Endothelial cell of umbilical vein (primary cell): ENCODE results near the gene VPS51. TPM values are rescaled to one million over a fixed set of nuclear protein-coding genes. Genes with fewer than 3 reads are reported as not detected.

Experiments used
- BruUV-seq: library from RNA; stranded (reverse); fragments of 400-500 nt; replicated peaks from 2 replicates; lab custom pipeline; 2021; lab: Mats Ljungman, UMichigan
- CTCF ChIA-PET: fragments of 300-600, 350-600 bp; sonication (Branson Sonifier 250); formaldehyde crosslinking; loops from one replicate; lab custom pipeline; 2021; ENCODE audit warnings: antibody characterized with exemption, inconsistent platforms; lab: Charles Lee
- POLR2A ChIA-PET: fragments of 300-600, 350-600 bp; sonication (Branson Sonifier 250); formaldehyde crosslinking; loops from one replicate; lab custom pipeline; 2021; ENCODE audit warnings: antibody characterized with exemption, inconsistent platforms; lab: Charles Lee
- DNase-seq: peaks from one replicate; pipeline ENCODE4 v3.0.0-alpha.2; 2011; ENCODE audit warnings: low read depth, low spot score
- FAIRE-seq: peaks from 2 replicates; lab custom pipeline; 2011; peaks lifted over from hg19 to GRCh38; lab: Jason Lieb, UNC
- H2AFZ ChIP-seq: 2 replicates; pipeline ENCODE4 v1.6.0; 2012; ENCODE audit warnings: low read depth, low read length, control low read depth, inconsistent platforms
- H3K27ac ChIP-seq: 2 replicates; pipeline ENCODE4 v1.5.1; 2011; ENCODE audit warnings: low read depth, mild to moderate bottlenecking, control low read depth, low read length, moderate library complexity; ENCODE audit not compliant: insufficient read depth
- H3K27me3 ChIP-seq, 2 experiments: 2 replicates each; pipeline versions ENCODE4 v1.6.0 to v1.6.1; 2011; ENCODE audit warnings: low read length in 2 of 2, mixed read lengths in 1 of 2; ENCODE audit not compliant: control insufficient read depth in 2 of 2, insufficient read depth in 2 of 2
- H3K36me3 ChIP-seq, 2 experiments: 2 replicates in 1 of 2; 3 replicates in 1 of 2; pipeline ENCODE4 v1.5.1; 2011; ENCODE audit warnings: low read length in 2 of 2, mild to moderate bottlenecking in 1 of 2, moderate library complexity in 1 of 2; ENCODE audit not compliant: control insufficient read depth in 2 of 2, insufficient read depth in 2 of 2; ENCODE audit errors: extremely low read depth in 1 of 2
- H3K4me1 ChIP-seq: 3 replicates; pipeline ENCODE4 v1.5.1; 2011; ENCODE audit warnings: mild to moderate bottlenecking, low read length; ENCODE audit not compliant: control insufficient read depth, insufficient read depth; ENCODE audit errors: extremely low read depth
- H3K4me2 ChIP-seq: 2 replicates; pipeline ENCODE4 v1.6.1; 2011; ENCODE audit warnings: low read length, control low read depth, mixed read lengths; ENCODE audit not compliant: insufficient read depth
- H3K4me3 ChIP-seq, 3 experiments: fragments of 200-600 bp in 1 of 3; sonication (generic), shearing (Covaris generic) in 1 of 3; replicated peaks in 1 of 3; 2 replicates each; pipeline ENCODE4 v1.5.1; 2011 to 2016; ENCODE audit warnings: control low read depth in 3 of 3, low read length in 3 of 3, mild to moderate bottlenecking in 2 of 3, inconsistent platforms in 1 of 3, low read depth in 1 of 3, moderate library complexity in 1 of 3; ENCODE audit not compliant: insufficient read depth in 1 of 3
- H3K79me2 ChIP-seq: 2 replicates; pipeline ENCODE4 v1.6.0; 2012; ENCODE audit warnings: low read length, inconsistent platforms; ENCODE audit not compliant: control insufficient read depth, insufficient read depth
- H3K9ac ChIP-seq: replicated peaks from 2 replicates; pipeline ENCODE3; 2011; ENCODE audit warnings: low read length, control low read depth; ENCODE audit not compliant: insufficient read depth; ENCODE audit errors: extremely low read depth
- H3K9me1 ChIP-seq: replicated peaks from 3 replicates; pipeline ENCODE4 v1.6.0; 2011; ENCODE audit warnings: mild to moderate bottlenecking, low read length; ENCODE audit not compliant: control insufficient read depth, insufficient read depth; ENCODE audit errors: extremely low read depth
- H3K9me3 ChIP-seq: replicated peaks from 2 replicates; pipeline ENCODE4 v1.5.1; 2012; ENCODE audit warnings: low read length, inconsistent platforms; ENCODE audit not compliant: control insufficient read depth, insufficient read depth
- H4K20me1 ChIP-seq: replicated peaks from 2 replicates; pipeline ENCODE3; 2011; ENCODE audit warnings: mild to moderate bottlenecking, low read length; ENCODE audit not compliant: control insufficient read depth, insufficient read depth; ENCODE audit errors: extremely low read depth
- EZH2 ChIP-seq: IDR thresholded peaks from 2 replicates; pipeline ENCODE4 v1.6.1; 2012; ENCODE audit warnings: borderline replicate concordance, low read depth, mild to moderate bottlenecking, moderate library complexity, low read length, inconsistent platforms; ENCODE audit not compliant: severe bottlenecking
- FOS ChIP-seq: IDR thresholded peaks from 2 replicates; pipeline ENCODE4 v1.6.1; 2011; ENCODE audit warnings: mild to moderate bottlenecking, low read length, moderate library complexity, borderline replicate concordance; ENCODE audit not compliant: insufficient read depth
- GATA2 ChIP-seq: IDR thresholded peaks from 2 replicates; pipeline ENCODE4 v1.7.0; 2011; ENCODE audit warnings: low read depth, mild to moderate bottlenecking, moderate library complexity, mixed read lengths, low read length; ENCODE audit not compliant: insufficient read length, insufficient read depth
- JUN ChIP-seq: IDR thresholded peaks from 2 replicates; pipeline ENCODE4 v1.6.1; 2011; ENCODE audit warnings: borderline replicate concordance, low read depth; ENCODE audit not compliant: insufficient read length, insufficient read depth
- MAX ChIP-seq: IDR thresholded peaks from 2 replicates; pipeline ENCODE4 v1.6.1; 2011; ENCODE audit not compliant: insufficient read depth, insufficient read length
- MYC ChIP-seq: IDR thresholded peaks from one replicate; pipeline ENCODE4 v1.6.1; 2011; ENCODE audit warnings: mild to moderate bottlenecking, low read depth, low read length
- POLR2A ChIP-seq: IDR thresholded peaks from 2 replicates; pipeline ENCODE4 v1.6.1; 2012; ENCODE audit warnings: low read depth, mild to moderate bottlenecking, control low read depth, low read length
- POLR2AphosphoS5 ChIP-seq: IDR thresholded peaks from 2 replicates; pipeline ENCODE4 v1.6.1; 2012; ENCODE audit warnings: low read depth, mild to moderate bottlenecking, control low read depth, low read length, moderate library complexity; ENCODE audit not compliant: insufficient read depth
- dilution Hi-C: fragments of 300-500 bp; cut with MboI; formaldehyde crosslinking; loops from one replicate; pipeline ENCODE4 v1.15.0; 2019; ENCODE audit warnings: low sequenced_read_pairs; ENCODE audit not compliant: extremely low pct_ligation_motif_present
- intact Hi-C: fragments of 100-400 bp; cut with micrococcal nuclease; formaldehyde crosslinking; loops from one replicate; pipeline ENCODE4 v1.10.0; 2022
- polyA plus RNA-seq, 4 experiments: library from polyadenylated mRNA; depleted of rRNA in 3 of 4; stranded (reverse) in 3 of 4; unstranded in 1 of 4; fragments of >200 nt; gene quantifications; 2 replicates each; pipeline versions ENCODE4 v1.2.1 to v1.2.3, GENCODE V29; 2011 to 2012; ENCODE audit warnings: missing spikeins in 1 of 4
- total RNA-seq: library from RNA; stranded (reverse); gene quantifications from 2 replicates; pipeline ENCODE4 v1.2.3, GENCODE V29; 2021
- TF ChIP-seq, protein P1 (sequence below), 2 donors: IDR thresholded peaks; 1 replicate in 1 of 2; 2 replicates in 1 of 2; pipeline ENCODE4 v1.5.1; 2011; ENCODE audit warnings: low read length in 2 of 2, mild to moderate bottlenecking in 2 of 2, moderate library complexity in 2 of 2, control low read depth in 1 of 2, inconsistent platforms in 1 of 2, low read depth in 1 of 2; ENCODE audit not compliant: insufficient read depth in 1 of 2; ENCODE audit errors: extremely low read depth in 1 of 2

Gene VPS51
- total and polyA plus RNA-seq, 2 donors (not counting 3 experiments of a cell fraction or from before 2014, with no cell fraction given): 108 to 146 TPM

DNA sequence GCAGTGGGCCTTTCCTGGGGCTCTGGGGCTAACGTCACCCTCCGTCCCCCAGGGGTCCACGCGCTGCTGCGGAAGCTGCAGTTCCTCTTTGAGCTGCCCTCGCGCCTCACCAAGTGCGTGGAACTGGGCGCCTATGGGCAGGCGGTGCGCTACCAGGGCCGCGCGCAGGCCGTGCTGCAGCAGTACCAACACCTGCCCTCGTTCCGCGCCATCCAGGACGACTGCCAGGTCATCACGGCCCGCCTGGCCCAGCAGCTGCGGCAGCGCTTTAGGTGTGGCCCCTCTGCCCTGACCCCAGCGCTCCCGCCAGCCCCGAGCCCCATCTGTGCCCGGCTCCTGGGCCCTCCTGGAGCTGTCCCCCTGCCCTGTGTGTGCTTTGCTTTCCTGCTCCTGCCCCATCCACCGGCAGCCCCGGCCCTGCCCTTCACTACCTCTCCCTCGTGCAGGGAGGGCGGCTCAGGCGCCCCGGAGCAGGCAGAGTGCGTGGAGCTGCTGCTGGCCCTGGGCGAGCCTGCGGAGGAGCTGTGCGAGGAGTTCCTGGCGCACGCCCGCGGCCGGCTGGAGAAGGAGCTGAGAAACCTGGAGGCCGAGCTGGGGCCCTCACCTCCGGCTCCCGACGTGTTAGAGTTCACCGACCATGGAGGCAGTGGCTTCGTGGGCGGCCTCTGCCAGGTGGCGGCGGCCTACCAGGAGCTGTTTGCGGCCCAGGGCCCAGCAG, 11.9 kb downstream of the VPS51 start:
- intact Hi-C loops: no loop called here
- no TSS peak for BruUV-seq

DNA sequence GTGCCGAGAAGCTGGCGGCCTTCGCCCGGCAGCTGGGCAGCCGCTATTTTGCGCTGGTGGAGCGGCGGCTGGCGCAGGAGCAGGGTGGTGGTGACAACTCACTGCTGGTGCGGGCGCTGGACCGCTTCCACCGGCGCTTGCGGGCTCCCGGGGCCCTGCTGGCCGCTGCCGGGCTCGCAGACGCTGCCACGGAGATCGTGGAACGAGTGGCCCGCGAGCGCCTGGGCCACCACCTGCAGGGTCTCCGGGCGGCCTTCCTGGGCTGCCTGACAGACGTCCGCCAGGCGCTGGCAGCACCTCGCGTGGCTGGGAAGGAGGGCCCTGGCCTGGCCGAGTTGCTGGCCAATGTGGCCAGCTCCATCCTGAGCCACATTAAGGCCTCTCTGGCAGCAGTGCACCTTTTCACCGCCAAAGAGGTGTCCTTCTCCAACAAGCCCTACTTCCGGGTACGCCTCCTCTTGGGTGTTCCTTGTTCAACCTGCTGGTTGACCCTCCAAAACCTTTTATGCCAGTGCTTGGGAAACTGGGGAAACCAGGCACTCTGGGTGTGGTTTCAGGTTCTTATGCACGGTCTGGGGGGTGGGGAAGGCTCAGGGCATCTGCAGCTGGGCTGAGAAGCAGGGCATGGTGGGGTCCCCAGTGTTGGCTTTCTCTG, 12.6 kb downstream of the VPS51 start:
- H3K9ac ChIP-seq: no peak overlapping the region
- CTCF ChIA-PET: interaction anchor here (0.7 to 0.8 kb wide), 2 partner anchors 12 to 73 kb away, joined by 3 read pairs; partner anchors contain the start of genes CAPN1 and VPS51
- H4K20me1 ChIP-seq: no peaks in the 10 kb centered on the region
- H3K4me1 ChIP-seq: peaks cover 11% of the 10 kb centered on the region
- no peak overlapping the region for H3K4me3 ChIP-seq
- TF ChIP-seq MAX (no peak), GATA2 (no peak), FOS (no peak), JUN (no peak), EZH2 (no peak), POLR2AphosphoS5 (no peak), MYC (no peak), POLR2A (no peak)
- TF ChIP-seq, protein P1, sequence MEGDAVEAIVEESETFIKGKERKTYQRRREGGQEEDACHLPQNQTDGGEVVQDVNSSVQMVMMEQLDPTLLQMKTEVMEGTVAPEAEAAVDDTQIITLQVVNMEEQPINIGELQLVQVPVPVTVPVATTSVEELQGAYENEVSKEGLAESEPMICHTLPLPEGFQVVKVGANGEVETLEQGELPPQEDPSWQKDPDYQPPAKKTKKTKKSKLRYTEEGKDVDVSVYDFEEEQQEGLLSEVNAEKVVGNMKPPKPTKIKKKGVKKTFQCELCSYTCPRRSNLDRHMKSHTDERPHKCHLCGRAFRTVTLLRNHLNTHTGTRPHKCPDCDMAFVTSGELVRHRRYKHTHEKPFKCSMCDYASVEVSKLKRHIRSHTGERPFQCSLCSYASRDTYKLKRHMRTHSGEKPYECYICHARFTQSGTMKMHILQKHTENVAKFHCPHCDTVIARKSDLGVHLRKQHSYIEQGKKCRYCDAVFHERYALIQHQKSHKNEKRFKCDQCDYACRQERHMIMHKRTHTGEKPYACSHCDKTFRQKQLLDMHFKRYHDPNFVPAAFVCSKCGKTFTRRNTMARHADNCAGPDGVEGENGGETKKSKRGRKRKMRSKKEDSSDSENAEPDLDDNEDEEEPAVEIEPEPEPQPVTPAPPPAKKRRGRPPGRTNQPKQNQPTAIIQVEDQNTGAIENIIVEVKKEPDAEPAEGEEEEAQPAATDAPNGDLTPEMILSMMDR (IDR thresholded peaks at IDR 0.05; ENCODE audit: extremely low read depth in 1 of 2, insufficient read depth in 1 of 2, low read depth in 1 of 2, low read length in 2 of 2): no peak
- dilution Hi-C loops (no loop called here), intact Hi-C loops (no loop called here)
- no peak overlapping the region for H3K4me2 ChIP-seq
- H3K9me1 ChIP-seq: no peaks in the 10 kb centered on the region
- peaks cover 4% of the 10 kb centered on the region for H3K79me2 ChIP-seq
- no peak for FAIRE-seq
- POLR2A ChIA-PET: no interaction called here
- no TSS peak for BruUV-seq
- no peak for DNase-seq
- no peak overlapping the region for H3K27ac ChIP-seq
- H2AFZ ChIP-seq: no peak overlapping the region
- H3K36me3 ChIP-seq: peaks cover 0 to 16% of the 10 kb centered on the region in 2 experiments
- no peaks in the 10 kb centered on the region for H3K27me3 ChIP-seq
- H3K9me3 ChIP-seq: no peaks in the 10 kb centered on the region

More for the DNA sequence above, 11.9 kb downstream of the VPS51 start:
- CTCF ChIA-PET: interaction anchor here (0.7 to 0.8 kb wide), 2 partner anchors 11 to 73 kb away, joined by 3 read pairs; partner anchors contain the start of genes CAPN1 and VPS51
- FAIRE-seq: no peak
- no peak overlapping the region for H2AFZ ChIP-seq
- TF ChIP-seq POLR2AphosphoS5: no peak
- H3K9ac ChIP-seq: no peak overlapping the region
- H3K9me1 ChIP-seq: no peaks in the 10 kb centered on the region
- peaks cover 0 to 18% of the 10 kb centered on the region in 2 experiments for H3K36me3 ChIP-seq
- no peak for DNase-seq
- H3K4me1 ChIP-seq: peaks cover 7% of the 10 kb centered on the region
- H3K27me3 ChIP-seq: no peaks in the 10 kb centered on the region
- H4K20me1 ChIP-seq: no peaks in the 10 kb centered on the region
- POLR2A ChIA-PET: no interaction called here
- H3K4me2 ChIP-seq: no peak overlapping the region
- dilution Hi-C loops: no loop called here
- H3K4me3 ChIP-seq: no peak overlapping the region
- no peak overlapping the region for H3K27ac ChIP-seq
- H3K9me3 ChIP-seq: no peaks in the 10 kb centered on the region
- H3K79me2 ChIP-seq: peaks cover 6% of the 10 kb centered on the region
